Choroid plexus epithelial cell (primary cell): ENCODE measurements around the gene SLC30A5.
"Not testable (repeated sequence)": the region's sequence is repeated elsewhere in the genome, so short reads cannot be mapped to it uniquely, and the experiment has no call there.

Experiments used
- DNase-seq: peaks from one replicate; pipeline ENCODE4 v3.0.0-alpha.2; 2010; ENCODE audit warnings: low read depth
- H3K4me3 ChIP-seq: 2 replicates; pipeline ENCODE4 v1.5.1; 2011; ENCODE audit warnings: low read depth, mild to moderate bottlenecking, control low read depth, low read length, moderate library complexity
- CTCF ChIP-seq: conservative IDR thresholded peaks from 2 replicates; pipeline ENCODE4 v1.5.1; 2011; ENCODE audit warnings: low read depth, mild to moderate bottlenecking, control low read depth, inconsistent platforms, low read length, moderate library complexity

Gene SLC30A5

GRCh38 chr5:69093771-69094482, at the start of gene SLC30A5:
TSS of gene SLC30A5 (plus strand) at chr5:69094014. CDS start at chr5:69094256, 242 bp downstream.
- TF ChIP-seq CTCF = peak; percentile 94
- H3K4me3 ChIP-seq = peak within 1 kb of the TSS; percentile 81
- DNase-seq = peak; percentile 100

- not testable (repeated sequence) for DNase-seq, H3K4me3 ChIP-seq
Measured at GRCh38 chr5:69045213-69045612, 48.6 kb upstream of the SLC30A5 start.

- TF ChIP-seq CTCF = no peak
- DNase-seq = no peak
- no peak overlapping the region for H3K4me3 ChIP-seq
Measured at GRCh38 chr5:69046375-69046957, 47.3 kb upstream of the SLC30A5 start.

GRCh38 chr5:69048230-69048629, 45.6 kb upstream of the SLC30A5 start:
- no peak for DNase-seq

GRCh38 chr5:69049151-69049550, 44.7 kb upstream of the SLC30A5 start:
- no peak for TF ChIP-seq CTCF
- DNase-seq = no peak
- H3K4me3 ChIP-seq = no peak overlapping the region

More at GRCh38 chr5:69048230-69048629, 45.6 kb upstream of the SLC30A5 start:
- peak; percentile 45 for TF ChIP-seq CTCF
- no peak overlapping the region for H3K4me3 ChIP-seq

GRCh38 chr5:69049796-69050195, 44.0 kb upstream of the SLC30A5 start:
- TF ChIP-seq CTCF = no peak
- no peak overlapping the region for H3K4me3 ChIP-seq
- DNase-seq = no peak

- no peak overlapping the region for H3K4me3 ChIP-seq
- no peak for DNase-seq
- TF ChIP-seq CTCF = no peak
Measured at GRCh38 chr5:69050214-69050613, 43.6 kb upstream of the SLC30A5 start.
